Stimulated activated CD4-positive, alpha-beta T cell treated with anti-CD3 and anti-CD28 coated beads, Interleukin-15, amount 100 ng/mL, for 24 hours (primary cell): ENCODE measurements around the gene ZNF483.
"Not testable (repeated sequence)": the region's sequence is repeated elsewhere in the genome, so short reads cannot be mapped to it uniquely, and the experiment has no call there.

Experiments
- DNase-seq: peaks from one replicate; pipeline ENCODE4 v3.0.0-alpha.2; 2020

Gene ZNF483

DNA sequence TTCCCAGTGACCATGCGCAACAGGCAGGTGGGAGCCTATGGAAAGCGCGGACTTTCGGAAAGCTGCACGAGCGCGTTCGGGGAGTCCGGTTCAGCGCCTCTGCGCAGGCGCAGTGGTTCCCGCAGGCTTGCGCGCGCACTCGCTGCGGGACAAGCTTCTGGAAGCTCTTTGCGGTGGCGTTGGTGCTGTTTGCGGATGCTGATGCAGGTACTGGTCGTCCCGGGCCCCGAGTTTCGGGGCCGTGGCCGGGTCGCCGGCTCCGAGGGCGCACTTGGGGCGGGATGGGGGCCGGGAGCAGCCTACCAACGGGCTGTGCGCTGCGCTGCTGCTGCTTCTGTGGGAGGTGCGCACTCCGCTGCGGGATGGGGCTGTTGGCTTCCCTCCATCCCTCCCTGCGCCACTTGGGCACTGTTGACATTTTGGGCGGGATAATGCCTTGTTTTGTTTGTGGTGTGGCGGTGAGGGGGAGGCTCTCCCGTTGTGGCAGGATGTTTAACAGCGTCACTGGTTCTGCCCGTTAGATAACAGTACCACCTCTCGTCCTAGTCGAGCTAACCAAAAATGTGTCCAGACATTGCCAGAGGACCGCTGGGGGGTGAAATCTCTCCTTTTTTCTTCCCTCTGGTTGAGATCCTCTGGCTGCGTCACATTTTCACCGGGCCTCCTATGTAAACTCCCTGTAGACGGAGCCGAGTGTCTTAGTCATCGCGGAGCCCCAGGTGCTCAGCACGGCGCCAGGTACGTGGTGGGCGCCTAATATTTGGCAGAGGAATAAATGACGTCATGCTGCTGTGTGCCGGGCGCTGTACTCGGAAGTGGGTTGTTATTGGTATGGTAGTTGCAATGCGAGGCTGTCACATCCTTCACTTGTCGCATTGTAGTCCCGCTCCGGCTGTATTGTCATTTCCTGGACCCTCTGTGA, at the start of gene ZNF483:
TSS of gene ZNF483 (plus strand) at position 124 of the 922 bp plus-strand sequence. CDS start 2,217 bp downstream, outside the sequence.
- DNase-seq, result peak; percentile 79

DNA sequence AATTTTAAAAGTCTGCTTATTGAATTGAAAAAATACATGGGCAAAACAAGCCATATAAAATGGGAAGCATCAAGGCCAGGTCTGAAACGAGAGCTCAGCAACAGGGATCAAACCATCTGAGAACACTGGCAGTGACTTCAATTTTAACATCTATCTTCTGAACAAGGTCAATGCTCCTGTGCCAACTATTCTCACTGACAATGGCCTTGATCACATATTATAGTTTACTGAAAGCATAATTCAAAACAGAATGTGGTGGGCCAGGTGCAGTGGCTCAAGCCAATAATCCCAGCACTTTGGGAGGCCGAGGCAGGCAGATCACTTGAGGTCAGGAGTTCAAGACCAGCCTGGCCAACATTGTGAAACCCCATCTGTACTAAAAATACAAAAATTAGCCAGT, 49.8 kb upstream of the ZNF483 start:
- DNase-seq, result no peak

GRCh38 chr9:111477677-111478076, 47.3 kb upstream of the ZNF483 start:
- DNase-seq, result no peak

DNA sequence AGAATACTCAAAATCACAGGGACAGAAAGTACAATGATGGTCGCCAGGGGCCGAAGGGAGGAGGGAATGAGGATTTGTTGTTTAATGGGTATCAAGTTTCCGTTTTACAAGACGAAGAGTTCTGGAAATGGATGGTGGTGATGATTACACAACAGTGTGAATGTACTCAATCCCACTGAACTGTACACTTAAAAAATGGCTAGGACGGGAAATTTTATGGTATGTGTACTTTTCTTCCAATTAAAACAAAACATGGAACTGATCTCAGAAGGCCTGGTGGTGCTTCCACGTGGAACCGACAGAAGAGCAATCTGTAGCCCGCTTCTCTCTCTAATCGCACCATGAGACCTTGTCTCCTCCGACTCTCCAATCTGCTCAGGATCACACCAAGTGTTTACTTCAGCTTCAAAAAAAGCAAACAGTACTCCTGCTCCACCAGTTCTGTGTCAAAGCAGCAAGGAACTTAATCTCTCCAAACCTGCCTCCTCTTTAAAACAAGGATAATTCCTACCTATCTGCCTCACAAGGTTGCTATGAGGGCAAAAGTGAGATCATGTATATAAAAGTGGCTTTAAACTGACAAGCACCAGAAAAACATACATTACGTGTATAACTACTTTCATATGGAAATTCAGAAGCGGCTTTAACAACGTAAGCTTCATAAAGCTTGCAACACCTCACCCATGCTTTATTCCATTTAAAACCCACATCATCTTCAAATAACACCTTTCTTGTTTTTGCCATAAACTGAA, 42.9 kb upstream of the ZNF483 start:
- no peak for DNase-seq

DNA sequence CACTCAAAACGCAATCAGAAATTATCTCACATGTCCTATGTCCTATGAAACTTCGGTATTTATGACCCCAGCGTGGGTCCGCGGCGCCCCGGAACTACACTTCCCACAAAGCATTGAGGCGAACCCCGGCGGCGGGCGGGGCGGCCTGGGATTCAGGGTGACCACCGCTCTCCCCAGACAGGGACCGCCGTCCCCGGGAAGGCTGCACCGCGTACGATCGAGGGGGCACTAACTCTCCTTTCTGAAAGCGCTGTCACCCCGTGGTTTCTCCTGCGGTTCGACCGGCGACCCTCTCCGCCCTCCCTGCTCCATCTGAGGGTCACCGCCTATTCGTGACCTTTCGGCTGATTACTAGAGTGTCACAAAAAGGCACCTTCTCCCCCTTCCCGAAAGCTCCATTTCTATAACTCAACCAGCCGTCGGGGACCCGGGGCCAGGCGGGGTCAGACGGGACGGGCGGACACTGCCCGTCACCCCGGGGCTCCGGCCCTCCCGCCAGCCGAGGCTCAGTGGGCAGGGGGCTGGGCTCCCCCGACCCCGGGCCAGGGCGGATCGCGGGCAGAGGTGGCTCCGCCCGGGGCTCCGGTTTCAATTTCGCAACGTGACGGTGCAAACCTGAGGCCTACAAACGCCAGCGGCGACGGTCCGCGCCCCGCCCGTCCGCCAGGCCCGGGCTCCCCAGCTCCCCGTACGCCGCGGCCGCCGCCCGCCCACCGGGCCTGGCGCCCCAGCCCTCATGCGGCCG, 42.1 kb upstream of the ZNF483 start:
- DNase-seq, result peak; percentile 78

GRCh38 chr9:111483439-111483857, 41.5 kb upstream of the ZNF483 start:
- peak; percentile 65 for DNase-seq

GRCh38 chr9:111483858-111484571, 41.0 kb upstream of the ZNF483 start, which contains the start of gene ECPAS:
Gene ECPAS (minus strand): TSS chr9:111484383. CDS start chr9:111472918, 11,465 bp downstream.
- DNase-seq, result peak; percentile 82

DNA sequence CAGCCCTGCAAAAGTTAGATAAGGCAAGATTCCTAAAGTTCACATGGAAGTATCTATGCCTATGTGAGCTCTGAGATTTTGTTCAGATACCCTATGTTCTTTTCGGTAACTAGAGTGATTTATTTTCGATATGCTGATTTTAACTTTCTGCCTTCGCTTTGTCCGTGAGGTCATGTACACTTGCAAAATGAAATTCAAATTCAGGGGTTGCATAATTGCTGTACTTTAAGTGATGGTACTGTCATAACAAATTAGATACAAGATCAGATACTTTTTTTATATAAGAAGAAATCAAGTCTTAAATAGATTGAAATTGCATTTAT, 40.4 kb upstream of the ZNF483 start:
- no peak for DNase-seq

- DNase-seq, result not testable (repeated sequence)
Measured at GRCh38 chr9:111497196-111497595, 27.8 kb upstream of the ZNF483 start.

- DNase-seq, result no peak
Measured at GRCh38 chr9:111501005-111501562, 23.9 kb upstream of the ZNF483 start.

GRCh38 chr9:111501648-111502047, 23.3 kb upstream of the ZNF483 start:
- no peak for DNase-seq

GRCh38 chr9:111502506-111502905, 22.5 kb upstream of the ZNF483 start:
- DNase-seq, result no peak

GRCh38 chr9:111511581-111511980, 13.4 kb upstream of the ZNF483 start:
- not testable (repeated sequence) for DNase-seq

GRCh38 chr9:111514967-111515366, 10.0 kb upstream of the ZNF483 start:
- no peak for DNase-seq

- DNase-seq, result no peak
Measured at GRCh38 chr9:111516061-111516465, 8.9 kb upstream of the ZNF483 start.

GRCh38 chr9:111524731-111525055, 286 bp upstream of the ZNF483 start:
- DNase-seq, result no peak

GRCh38 chr9:111527347-111527746, 2.4 kb downstream of the ZNF483 start:
- no peak for DNase-seq

DNA sequence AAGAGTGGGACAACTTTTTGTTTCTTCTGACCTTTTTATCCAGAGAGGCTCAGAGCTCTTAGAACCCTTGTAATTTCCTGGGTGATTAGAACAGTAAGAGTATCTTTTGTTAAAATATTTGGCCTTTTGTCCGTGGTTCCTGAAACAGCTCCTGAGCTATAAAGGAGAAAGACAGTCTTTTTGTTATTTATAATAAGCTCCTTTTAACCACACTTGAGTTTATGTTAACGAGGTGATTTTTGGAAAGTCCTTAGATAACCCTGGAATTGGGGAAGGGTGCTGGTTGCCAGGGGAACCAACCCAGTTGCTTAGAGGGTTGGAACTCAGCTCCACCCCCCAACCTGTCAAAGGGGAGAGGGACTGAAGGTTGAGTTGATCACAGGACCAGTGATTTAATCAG, 4.8 kb downstream of the ZNF483 start:
- no peak for DNase-seq

GRCh38 chr9:111531716-111532115, 6.7 kb downstream of the ZNF483 start:
- DNase-seq, result no peak

DNA sequence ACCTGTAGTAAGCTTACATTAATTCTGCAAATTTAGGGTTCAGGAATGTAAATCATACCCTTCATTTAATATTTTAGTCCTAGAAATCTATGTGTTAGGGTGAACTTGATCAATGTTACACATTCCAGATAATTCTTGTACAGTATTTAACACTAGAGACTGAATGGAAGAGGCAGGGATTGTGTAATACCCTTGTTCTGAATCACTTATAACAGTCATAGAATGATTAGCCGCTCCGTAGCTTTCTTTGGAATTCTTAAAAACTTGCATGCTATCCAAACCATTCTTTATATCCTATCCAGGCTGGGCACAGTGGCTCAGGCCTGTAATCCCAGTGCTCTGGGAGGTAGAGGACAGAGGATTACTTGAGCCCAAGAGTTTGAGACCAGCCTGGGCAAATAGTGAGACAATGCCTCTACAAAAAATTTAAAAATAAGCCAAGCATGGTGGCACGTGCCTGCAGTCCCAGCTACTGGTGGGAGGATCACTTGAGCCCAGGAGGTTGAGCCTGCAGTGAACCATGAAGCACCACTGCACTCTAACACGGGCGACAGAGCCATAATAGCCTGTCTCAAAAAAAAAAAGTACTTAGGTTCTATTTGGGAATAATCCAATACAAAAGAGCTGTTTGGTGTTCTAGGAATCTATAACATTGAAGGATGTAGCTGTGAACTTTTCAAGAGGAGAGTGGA, 8.3 kb downstream of the ZNF483 start:
- no peak for DNase-seq

GRCh38 chr9:111542497-111543254, 17.7 kb downstream of the ZNF483 start:
- DNase-seq, result no peak
